GM12873 (cell line): ENCODE data around the gene ANO1.

Experiments
- CTCF ChIP-seq: IDR thresholded peaks from 2 replicates; pipeline ENCODE4 v1.5.1; 2012; ENCODE audit warnings: low read depth, mild to moderate bottlenecking, moderate library complexity, low read length, control low read depth; ENCODE audit not compliant: insufficient read depth; ENCODE audit errors: missing control alignments

The ANO1 gene

GRCh38 chr11:70074746-70075145 lies 3.4 kb upstream of the ANO1 start:
- TF ChIP-seq CTCF: no peak

- TF ChIP-seq CTCF: no peak
These were observed 2.3 kb upstream of the ANO1 start for GRCh38 chr11:70075836-70076235.

- no peak for TF ChIP-seq CTCF
These were observed 1.6 kb upstream of the ANO1 start for GRCh38 chr11:70076461-70076931.

GRCh38 chr11:70077411-70078094 lies 564 bp upstream of the ANO1 start:
- no peak for TF ChIP-seq CTCF

- TF ChIP-seq CTCF: no peak
These were observed 882 bp downstream of the ANO1 start for GRCh38 chr11:70078781-70079616.

- TF ChIP-seq CTCF: no peak
These were observed 1.6 kb downstream of the ANO1 start for GRCh38 chr11:70079691-70080090.

- no peak for TF ChIP-seq CTCF
These were observed 2.6 kb downstream of the ANO1 start for GRCh38 chr11:70080763-70081162.
